ENCODE measurements around the gene MAOB. TPM values are rescaled to one million over a fixed set of nuclear protein-coding genes. Genes with fewer than 3 reads are reported as not detected.

The MAOB gene
- total and polyA plus RNA-seq, 10 of the 15 experiments (the other 5 are each of a cell fraction or from before 2014, with no cell fraction given) = 0.21 TPM; not detected in 9

GRCh38 chrX:43809463-43809862 is 72.8 kb downstream of the MAOB start (continued):
- TF ChIP-seq, protein P1, sequence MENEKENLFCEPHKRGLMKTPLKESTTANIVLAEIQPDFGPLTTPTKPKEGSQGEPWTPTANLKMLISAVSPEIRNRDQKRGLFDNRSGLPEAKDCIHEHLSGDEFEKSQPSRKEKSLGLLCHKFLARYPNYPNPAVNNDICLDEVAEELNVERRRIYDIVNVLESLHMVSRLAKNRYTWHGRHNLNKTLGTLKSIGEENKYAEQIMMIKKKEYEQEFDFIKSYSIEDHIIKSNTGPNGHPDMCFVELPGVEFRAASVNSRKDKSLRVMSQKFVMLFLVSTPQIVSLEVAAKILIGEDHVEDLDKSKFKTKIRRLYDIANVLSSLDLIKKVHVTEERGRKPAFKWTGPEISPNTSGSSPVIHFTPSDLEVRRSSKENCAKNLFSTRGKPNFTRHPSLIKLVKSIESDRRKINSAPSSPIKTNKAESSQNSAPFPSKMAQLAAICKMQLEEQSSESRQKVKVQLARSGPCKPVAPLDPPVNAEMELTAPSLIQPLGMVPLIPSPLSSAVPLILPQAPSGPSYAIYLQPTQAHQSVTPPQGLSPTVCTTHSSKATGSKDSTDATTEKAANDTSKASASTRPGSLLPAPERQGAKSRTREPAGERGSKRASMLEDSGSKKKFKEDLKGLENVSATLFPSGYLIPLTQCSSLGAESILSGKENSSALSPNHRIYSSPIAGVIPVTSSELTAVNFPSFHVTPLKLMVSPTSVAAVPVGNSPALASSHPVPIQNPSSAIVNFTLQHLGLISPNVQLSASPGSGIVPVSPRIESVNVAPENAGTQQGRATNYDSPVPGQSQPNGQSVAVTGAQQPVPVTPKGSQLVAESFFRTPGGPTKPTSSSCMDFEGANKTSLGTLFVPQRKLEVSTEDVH (IDR thresholded peaks at IDR 0.05; ENCODE audit: low read depth, partially characterized antibody) = no peak
- TF ChIP-seq IKZF1 (conservative IDR thresholded peaks at IDR 0.05) (no peak), BHLHE40 (IDR thresholded peaks at IDR 0.05; ENCODE audit: borderline replicate concordance in 1 of 2, low read depth in 2 of 2, low read length in 1 of 2) (no peak), HDGF (IDR thresholded peaks at IDR 0.05) (no peak), NFYB (IDR thresholded peaks at IDR 0.05; ENCODE audit: insufficient read depth, low read depth, low read length) (no peak)

DNA sequence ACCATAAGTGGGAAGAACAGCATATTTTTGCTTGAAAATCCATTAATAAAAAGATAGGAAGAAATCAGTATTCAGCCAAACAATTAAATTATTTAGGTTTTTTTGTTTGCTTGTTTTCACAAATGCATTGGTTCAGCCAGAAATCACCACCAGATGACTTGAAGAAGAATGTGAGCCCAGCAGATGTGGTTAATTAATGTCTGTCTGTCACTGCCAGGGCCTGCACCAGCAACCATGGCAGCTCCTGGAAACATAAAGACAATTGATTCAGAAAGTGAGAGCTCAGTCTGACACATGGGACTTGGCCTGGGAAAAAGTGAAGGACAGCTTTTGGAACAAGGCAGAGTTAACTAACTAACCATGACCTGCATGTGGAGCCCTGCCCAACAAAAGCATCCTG is 74.0 kb downstream of the MAOB start:
- Histone ChIP-seq H2AFZ (ENCODE audit: control insufficient read depth, low read depth, low read length) (no peak overlapping the region), H3K79me2 (ENCODE audit: control insufficient read depth, insufficient read depth, low read length) (no peaks in the 10 kb centered on the region), H3K4me1 (ENCODE audit: control insufficient read depth, insufficient read depth, low read length) (no peaks in the 10 kb centered on the region), H3K27ac (ENCODE audit: control insufficient read depth, insufficient read depth) (no peak overlapping the region), H3K4me2 (ENCODE audit: control insufficient read depth, insufficient read depth) (no peak overlapping the region), H3K27me3 (replicated peaks in 1 of 2; ENCODE audit: control insufficient read depth in 2 of 2, insufficient read depth in 2 of 2, low read length in 1 of 2) (no peaks in the 10 kb centered on the region), H4K20me1 (ENCODE audit: control insufficient read depth, insufficient read depth) (no peaks in the 10 kb centered on the region; the same call in 1 of the 2 replicates), H3K36me3 (ENCODE audit: control insufficient read depth in 2 of 2, insufficient read depth in 2 of 2, low read length in 1 of 2) (no peaks in the 10 kb centered on the region), H3K9me3 (replicated peaks; ENCODE audit: control insufficient read depth, insufficient read depth, low read length) (no peaks in the 10 kb centered on the region), H3K4me3 (no peak overlapping the region), H3K9ac (ENCODE audit: control insufficient read depth, insufficient read depth, low read length) (no peak overlapping the region)
- TF ChIP-seq MEF2B (IDR thresholded peaks at IDR 0.05; ENCODE audit: partially characterized antibody, poor library complexity, severe bottlenecking) = no peak
- no TSS peak for BruUV-seq (replicated peaks)
- DNase-seq (ENCODE audit: low read depth, low spot score) (no peak), FAIRE-seq (no peak), ATAC-seq (no peak)
- SMC1A ChIA-PET (ENCODE audit: uncharacterized antibody, unreplicated experiment) = no interaction called here
- in situ Hi-C loops (cut with MboI) = no loop called here
- POLR2A ChIA-PET = no interaction called here
- RAD21 ChIA-PET (ENCODE audit: unreplicated experiment) = no interaction called here
- CTCF ChIA-PET = no interaction called here
- intact Hi-C loops (cut with micrococcal nuclease; ENCODE audit: unreplicated experiment) = no loop called here
